Neural cell (in vitro differentiated cells): Measurements from ENCODE around the gene ZNF622. TPM values are rescaled to one million over a fixed set of nuclear protein-coding genes. Genes with fewer than 3 reads are reported as not detected.

Source experiments
- H2AFZ ChIP-seq: fragments of 200-600, 300-800 bp; sonication (generic), shearing (Covaris generic); 2 replicates; pipeline ENCODE4 v1.6.0; 2014; ENCODE audit warnings: low read depth, mild to moderate bottlenecking, antibody characterized with exemption, low read length, moderate library complexity
- H3F3A ChIP-seq: fragments of 200-600 bp; shearing (Covaris generic); 2 replicates; pipeline ENCODE4 v1.6.1; 2016; ENCODE audit warnings: mild to moderate bottlenecking, moderate library complexity, mixed read lengths, antibody characterized with exemption, low read length; ENCODE audit not compliant: insufficient read depth, poor library complexity, severe bottlenecking
- H3K27ac ChIP-seq: fragments of 200-600, 300-800 bp; sonication (generic), shearing (Covaris generic); 2 replicates; pipeline ENCODE4 v1.5.1; 2014; ENCODE audit warnings: mild to moderate bottlenecking, low read length, moderate library complexity
- H3K27me3 ChIP-seq: fragments of 300-800, 200-600 bp; sonication (generic), shearing (Covaris generic); 2 replicates; pipeline ENCODE4 v1.6.0; 2014; ENCODE audit warnings: mild to moderate bottlenecking, low read depth, low read length, moderate library complexity; ENCODE audit not compliant: insufficient read depth
- H3K36me3 ChIP-seq: fragments of 300-800, 200-600 bp; sonication (generic), shearing (Covaris generic); 2 replicates; pipeline ENCODE4 v1.5.1; 2014; ENCODE audit warnings: mild to moderate bottlenecking, antibody characterized with exemption, low read length, moderate library complexity; ENCODE audit not compliant: insufficient read depth
- H3K4me2 ChIP-seq: fragments of 300-800, 200-600 bp; sonication (generic), shearing (Covaris generic); 2 replicates; pipeline ENCODE4 v1.6.0; 2014; ENCODE audit warnings: mild to moderate bottlenecking, low read length
- H3K4me3 ChIP-seq: fragments of 300-800, 200-600 bp; sonication (generic), shearing (Covaris generic); 2 replicates; pipeline ENCODE4 v1.5.1; 2014; ENCODE audit warnings: mild to moderate bottlenecking, low read length, moderate library complexity
- H3K79me2 ChIP-seq: fragments of 200-600 bp; shearing (Covaris generic); replicated peaks from 2 replicates; pipeline ENCODE4 v1.6.0; 2014; ENCODE audit warnings: mild to moderate bottlenecking, low read length, moderate library complexity; ENCODE audit not compliant: insufficient read depth
- H3K9ac ChIP-seq: fragments of 300-800, 200-600 bp; sonication (generic), shearing (Covaris generic); 2 replicates; pipeline ENCODE4 v1.6.1; 2016; ENCODE audit warnings: mild to moderate bottlenecking, low read length, mixed read lengths
- H3K9me2 ChIP-seq: fragments of 200-600 bp; shearing (Covaris generic); 2 replicates; pipeline ENCODE4 v1.6.1; 2016; ENCODE audit warnings: mild to moderate bottlenecking, low read length, mixed read lengths; ENCODE audit not compliant: insufficient read depth
- H3K9me3 ChIP-seq: fragments of 200-600, 300-800 bp; sonication (generic), shearing (Covaris generic); 2 replicates; pipeline ENCODE4 v1.6.1; 2016; ENCODE audit warnings: mild to moderate bottlenecking, mixed run types, low read length, moderate library complexity, mixed read lengths
- H4K20me1 ChIP-seq: fragments of 200-600 bp; shearing (Covaris generic); 2 replicates; pipeline ENCODE4 v1.6.1; 2016; ENCODE audit warnings: mild to moderate bottlenecking, mixed run types; ENCODE audit not compliant: insufficient read depth
- EP300 ChIP-seq: fragments of 450-650 bp; conservative IDR thresholded peaks from 2 replicates; pipeline ENCODE4 v1.6.1; 2014; ENCODE audit warnings: antibody characterized with exemption, mild to moderate bottlenecking, moderate library complexity; ENCODE audit not compliant: poor library complexity, severe bottlenecking
- EZH2 ChIP-seq: fragments of 200-600, 300-800 bp; shearing (Covaris generic), sonication (generic); IDR thresholded peaks from 2 replicates; pipeline ENCODE4 v1.6.1; 2014; ENCODE audit warnings: antibody characterized with exemption, low read length, borderline replicate concordance, mild to moderate bottlenecking; ENCODE audit not compliant: insufficient read depth, poor library complexity, severe bottlenecking
- MXI1 ChIP-seq: fragments of 450-650 bp; conservative IDR thresholded peaks from 2 replicates; pipeline ENCODE4 v1.6.1; 2014; ENCODE audit warnings: antibody characterized with exemption, mild to moderate bottlenecking; ENCODE audit not compliant: poor library complexity, severe bottlenecking
- POLR2AphosphoS5 ChIP-seq: IDR thresholded peaks from 2 replicates; pipeline ENCODE4 v1.6.1; 2012
- RAD21 ChIP-seq: fragments of 450-650 bp; conservative IDR thresholded peaks from 2 replicates; pipeline ENCODE4 v1.6.1; 2014; ENCODE audit warnings: antibody characterized with exemption, mild to moderate bottlenecking, moderate library complexity
- REST ChIP-seq: IDR thresholded peaks from 2 replicates; pipeline ENCODE4 v1.6.1; 2012; ENCODE audit warnings: borderline replicate concordance
- SMC3 ChIP-seq: fragments of 450-650 bp; conservative IDR thresholded peaks from 2 replicates; pipeline ENCODE4 v1.6.1; 2014; ENCODE audit warnings: antibody characterized with exemption, mild to moderate bottlenecking, moderate library complexity; ENCODE audit not compliant: poor library complexity
- TAF1 ChIP-seq: IDR thresholded peaks from 2 replicates; pipeline ENCODE4 v1.6.1; 2012; ENCODE audit warnings: low read depth
- polyA plus RNA-seq: library from polyadenylated mRNA; depleted of rRNA; stranded (reverse); fragments of >200 nt; gene quantifications from 2 replicates; pipeline ENCODE4 v1.2.3, GENCODE V29; 2014
- TF ChIP-seq, protein P1 (sequence below): fragments of 450-650 bp; IDR thresholded peaks from 2 replicates; pipeline ENCODE4 v1.5.1; 2014; ENCODE audit warnings: antibody characterized with exemption, mild to moderate bottlenecking, moderate library complexity; ENCODE audit not compliant: poor library complexity, severe bottlenecking

Gene ZNF622
- polyA plus RNA-seq, 1 donor from 2014 or later: 45.9 TPM

DNA sequence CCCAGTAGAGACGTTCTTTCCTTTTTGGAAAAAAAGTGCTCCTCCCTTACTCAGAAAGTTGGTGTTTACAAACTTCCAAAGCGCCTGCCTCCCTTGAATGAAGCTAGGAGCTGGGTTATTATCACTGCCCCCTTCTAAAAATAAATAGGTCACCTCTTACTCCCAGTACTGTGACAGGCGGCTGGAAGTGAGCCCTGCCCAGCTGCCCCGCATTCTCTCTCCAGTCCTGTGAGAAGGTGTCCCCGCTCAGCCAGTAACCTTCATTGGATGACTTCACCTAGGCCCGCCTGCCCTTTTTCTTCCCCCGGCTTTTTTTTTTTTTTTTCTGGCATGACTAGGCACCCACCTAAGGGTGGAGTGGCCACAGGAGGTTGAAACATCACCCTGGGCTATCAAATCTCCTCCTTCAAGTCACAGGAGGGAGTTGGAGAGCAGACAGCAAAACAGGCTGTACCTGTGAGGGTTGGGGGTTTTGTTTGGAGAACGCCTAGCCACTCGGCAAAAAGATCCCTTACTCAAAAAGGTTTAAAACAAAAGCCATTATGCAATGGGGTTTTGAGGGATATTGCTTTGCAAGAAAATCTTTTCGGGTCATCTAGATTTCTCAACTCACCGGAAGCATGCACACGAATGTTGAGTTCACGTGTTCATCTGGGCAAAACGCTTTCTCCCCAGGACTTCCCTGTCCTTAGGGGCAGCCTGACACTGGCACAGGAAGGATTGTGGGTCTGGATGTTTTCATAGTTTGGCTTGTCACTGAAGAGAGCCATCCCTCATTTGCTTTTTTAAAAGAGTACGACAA, 43.3 kb upstream of the ZNF622 start:
- Histone ChIP-seq H3K27me3 (no peaks in the 10 kb centered on the region), H2AFZ (no peak overlapping the region), H3K4me3 (no peak overlapping the region), H3K79me2 (no peaks in the 10 kb centered on the region), H4K20me1 (no peaks in the 10 kb centered on the region), H3F3A (no peaks in the 10 kb centered on the region), H3K27ac (no peak overlapping the region), H3K9me2 (no peaks in the 10 kb centered on the region), H3K4me2 (no peak overlapping the region), H3K9ac (no peak overlapping the region), H3K9me3 (no peaks in the 10 kb centered on the region), H3K36me3 (no peaks in the 10 kb centered on the region)
- TF ChIP-seq SMC3 (no peak), RAD21 (no peak), TAF1 (no peak)

GRCh38 chr5:16507716-16508115, 42.1 kb upstream of the ZNF622 start:
- Histone ChIP-seq H3K4me2 (no peak overlapping the region), H3K36me3 (no peaks in the 10 kb centered on the region), H2AFZ (no peak overlapping the region), H3K9me2 (no peaks in the 10 kb centered on the region), H3K79me2 (no peaks in the 10 kb centered on the region), H3K4me3 (no peak overlapping the region), H3K27me3 (no peaks in the 10 kb centered on the region), H3K27ac (no peak overlapping the region), H3K9ac (no peak overlapping the region), H4K20me1 (no peaks in the 10 kb centered on the region), H3K9me3 (no peaks in the 10 kb centered on the region), H3F3A (no peaks in the 10 kb centered on the region)
- no peak for TF ChIP-seq RAD21
- TF ChIP-seq EP300: no peak
- no peak for TF ChIP-seq SMC3
- no peak for TF ChIP-seq EZH2
- TF ChIP-seq MXI1: no peak
- TF ChIP-seq POLR2AphosphoS5: no peak
- TF ChIP-seq, protein P1, sequence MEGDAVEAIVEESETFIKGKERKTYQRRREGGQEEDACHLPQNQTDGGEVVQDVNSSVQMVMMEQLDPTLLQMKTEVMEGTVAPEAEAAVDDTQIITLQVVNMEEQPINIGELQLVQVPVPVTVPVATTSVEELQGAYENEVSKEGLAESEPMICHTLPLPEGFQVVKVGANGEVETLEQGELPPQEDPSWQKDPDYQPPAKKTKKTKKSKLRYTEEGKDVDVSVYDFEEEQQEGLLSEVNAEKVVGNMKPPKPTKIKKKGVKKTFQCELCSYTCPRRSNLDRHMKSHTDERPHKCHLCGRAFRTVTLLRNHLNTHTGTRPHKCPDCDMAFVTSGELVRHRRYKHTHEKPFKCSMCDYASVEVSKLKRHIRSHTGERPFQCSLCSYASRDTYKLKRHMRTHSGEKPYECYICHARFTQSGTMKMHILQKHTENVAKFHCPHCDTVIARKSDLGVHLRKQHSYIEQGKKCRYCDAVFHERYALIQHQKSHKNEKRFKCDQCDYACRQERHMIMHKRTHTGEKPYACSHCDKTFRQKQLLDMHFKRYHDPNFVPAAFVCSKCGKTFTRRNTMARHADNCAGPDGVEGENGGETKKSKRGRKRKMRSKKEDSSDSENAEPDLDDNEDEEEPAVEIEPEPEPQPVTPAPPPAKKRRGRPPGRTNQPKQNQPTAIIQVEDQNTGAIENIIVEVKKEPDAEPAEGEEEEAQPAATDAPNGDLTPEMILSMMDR: no peak
- no peak for TF ChIP-seq REST
